Measurements from ENCODE around the gene PHC2. TPM values are rescaled to one million over a fixed set of nuclear protein-coding genes. Genes with fewer than 3 reads are reported as not detected.
A peak's percentile ranks its signal among the peaks of the same experiment; 100 is the strongest.

The PHC2 gene
- total and polyA plus RNA-seq, 11 donors = 79.7 to 194 (median 99.4) TPM

DNA sequence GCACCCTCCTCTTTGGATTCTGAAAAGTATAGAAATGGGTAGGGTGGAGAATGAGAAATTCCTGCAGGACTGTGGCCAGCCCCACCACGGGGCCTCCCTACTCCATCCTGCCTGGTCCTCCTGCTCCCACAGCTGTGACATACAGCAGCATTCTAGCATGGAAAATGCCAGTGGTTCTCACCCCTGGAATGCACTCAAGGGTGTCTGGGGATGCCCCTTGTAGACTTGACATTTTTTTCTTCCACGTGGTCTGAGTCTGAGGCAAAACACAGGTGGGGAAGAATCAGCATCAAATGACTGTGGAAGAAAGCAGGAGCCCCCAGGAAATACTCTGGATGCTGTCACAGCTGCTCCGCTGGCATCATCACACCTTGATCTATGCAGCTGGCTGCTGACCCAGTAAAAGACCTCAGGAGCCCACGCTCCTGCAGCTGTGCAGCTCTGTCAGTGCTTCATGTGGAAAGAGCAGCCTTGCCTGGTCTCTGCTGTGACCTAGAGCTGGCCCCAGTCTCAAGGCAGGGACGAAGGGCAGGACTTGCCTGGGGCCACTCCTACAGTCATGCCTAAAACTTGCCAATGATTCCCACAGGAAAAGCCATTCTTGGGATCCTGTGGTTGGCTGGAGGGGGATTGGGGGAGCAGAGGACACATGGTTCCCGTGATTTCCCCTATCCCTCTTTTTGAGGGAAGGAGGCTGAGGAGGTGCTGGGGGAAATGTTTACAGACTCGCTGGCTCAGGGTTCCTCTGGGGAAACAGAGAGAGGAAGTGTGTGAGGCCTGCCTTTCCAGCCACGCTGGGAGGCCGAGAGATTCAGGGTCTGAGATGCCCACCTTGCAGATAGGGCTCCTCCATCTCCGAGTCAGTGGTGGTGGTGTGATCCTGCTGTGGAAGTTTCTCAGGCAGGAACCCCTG is 99.2 kb downstream of the PHC2 start:
- peaks cover 26 to 95% (median 79%) of the 10 kb centered on the region in 12 donors for H3K4me1 ChIP-seq
- TF ChIP-seq, protein P1, sequence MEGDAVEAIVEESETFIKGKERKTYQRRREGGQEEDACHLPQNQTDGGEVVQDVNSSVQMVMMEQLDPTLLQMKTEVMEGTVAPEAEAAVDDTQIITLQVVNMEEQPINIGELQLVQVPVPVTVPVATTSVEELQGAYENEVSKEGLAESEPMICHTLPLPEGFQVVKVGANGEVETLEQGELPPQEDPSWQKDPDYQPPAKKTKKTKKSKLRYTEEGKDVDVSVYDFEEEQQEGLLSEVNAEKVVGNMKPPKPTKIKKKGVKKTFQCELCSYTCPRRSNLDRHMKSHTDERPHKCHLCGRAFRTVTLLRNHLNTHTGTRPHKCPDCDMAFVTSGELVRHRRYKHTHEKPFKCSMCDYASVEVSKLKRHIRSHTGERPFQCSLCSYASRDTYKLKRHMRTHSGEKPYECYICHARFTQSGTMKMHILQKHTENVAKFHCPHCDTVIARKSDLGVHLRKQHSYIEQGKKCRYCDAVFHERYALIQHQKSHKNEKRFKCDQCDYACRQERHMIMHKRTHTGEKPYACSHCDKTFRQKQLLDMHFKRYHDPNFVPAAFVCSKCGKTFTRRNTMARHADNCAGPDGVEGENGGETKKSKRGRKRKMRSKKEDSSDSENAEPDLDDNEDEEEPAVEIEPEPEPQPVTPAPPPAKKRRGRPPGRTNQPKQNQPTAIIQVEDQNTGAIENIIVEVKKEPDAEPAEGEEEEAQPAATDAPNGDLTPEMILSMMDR (IDR thresholded peaks at IDR 0.05) = no peak
- no peak for TF ChIP-seq POLR2A (IDR thresholded peaks at IDR 0.05)
- H3K27ac ChIP-seq = peak overlapping the region in 11 of 12 donors; percentile 39 to 98 (median 78)
- ATAC-seq = no peak
- DNase-seq = no peak
- 35 to 52% (median 46%) methylated on average over 9 to 10 of the region's 10 CpGs for WGBS, 4 donors
- intact Hi-C loops (cut with DNase I) = loop anchor here in 2 of 10 donors (5.0 kb wide), 1 partner anchor 36 kb away; no protein-coding TSS in a partner anchor
- H3K9me3 ChIP-seq = no peaks in the 10 kb centered on the region
- H3K4me3 ChIP-seq = no peak overlapping the region
- H3K36me3 ChIP-seq = peaks cover 0 to 85% (median 69%) of the 10 kb centered on the region in 9 donors
- H3K27me3 ChIP-seq = no peaks in the 10 kb centered on the region

DNA sequence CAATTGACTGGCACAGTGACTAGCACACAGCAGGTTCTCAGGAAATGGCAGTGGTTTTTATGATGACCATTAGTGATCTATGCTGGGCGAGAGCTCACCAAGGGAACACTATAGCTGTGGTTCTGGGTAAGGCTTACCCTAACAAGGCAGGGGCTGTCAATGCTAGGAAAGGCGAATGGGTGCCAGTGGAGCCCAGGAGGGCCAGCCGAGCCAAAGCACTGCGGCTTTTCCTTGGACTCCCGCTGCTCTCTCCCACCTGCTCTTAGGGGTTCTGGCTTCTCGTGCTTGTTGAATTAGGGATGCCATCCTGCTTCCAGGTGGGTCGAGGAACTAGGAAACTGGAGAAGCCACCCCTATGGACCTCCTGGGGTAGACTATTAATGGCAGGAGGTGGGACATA is 100.0 kb downstream of the PHC2 start:
- Histone ChIP-seq H3K27me3 (no peaks in the 10 kb centered on the region), H3K9me3 (no peaks in the 10 kb centered on the region), H3K36me3 (peaks cover 0 to 93% (median 77%) of the 10 kb centered on the region in 9 donors), H3K4me3 (no peak overlapping the region), H3K27ac (peak overlapping the region in 5 of 12 donors; percentile 8 to 98 (median 20)), H3K4me1 (peaks cover 26 to 92% (median 72%) of the 10 kb centered on the region in 12 donors)
- DNase-seq (no peak), ATAC-seq (no peak)
- intact Hi-C loops (cut with DNase I) = loop anchor here in 2 of 10 donors (5.0 kb wide), 1 partner anchor 36 kb away; no protein-coding TSS in a partner anchor
- TF ChIP-seq, protein P1 (IDR thresholded peaks at IDR 0.05) = no peak
- TF ChIP-seq POLR2A (IDR thresholded peaks at IDR 0.05) = no peak
- WGBS, 4 donors = 90 to 96% (median 92%) methylated on average over 6 to 7 of the region's 7 CpGs

DNA sequence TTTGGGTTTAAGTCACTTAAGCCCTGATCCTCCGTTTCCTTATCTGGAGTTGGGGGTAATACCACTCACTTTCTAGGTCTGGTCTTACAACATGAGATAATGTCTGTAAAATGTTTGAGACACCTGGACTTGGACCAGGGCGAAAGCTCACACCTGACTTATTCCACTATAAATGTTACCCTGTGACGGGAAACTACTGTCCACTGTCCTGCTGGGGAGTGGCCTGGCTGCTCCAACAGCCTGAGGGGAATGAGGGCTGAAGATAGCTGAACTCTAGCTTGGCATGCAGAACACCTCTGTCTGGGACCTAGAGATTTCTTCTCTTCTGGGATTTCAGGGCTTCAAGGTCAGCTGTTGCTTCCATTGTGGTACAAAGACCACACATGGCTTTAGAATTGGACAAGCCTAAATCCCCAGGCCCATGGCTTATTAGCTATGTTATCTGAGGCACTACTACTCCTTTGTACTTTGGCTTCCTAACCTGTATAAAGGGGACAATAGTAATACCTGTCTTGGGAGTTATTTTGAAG is 100.5 kb downstream of the PHC2 start:
- H3K4me3 ChIP-seq = no peak overlapping the region
- WGBS, 4 donors = 69 to 83% (median 76%) methylated on average over 3 of the region's 3 CpGs
- intact Hi-C loops (cut with DNase I) = loop anchor here in 2 of 10 donors (5.0 kb wide), 1 partner anchor 37 kb away; no protein-coding TSS in a partner anchor

More for the DNA sequence above, 100.5 kb downstream of the PHC2 start:
- Histone ChIP-seq H3K36me3 (peaks cover 0 to 97% (median 81%) of the 10 kb centered on the region in 9 donors), H3K27me3 (no peaks in the 10 kb centered on the region), H3K9me3 (no peaks in the 10 kb centered on the region), H3K27ac (peak overlapping the region in 5 of 12 donors; percentile 10 to 98 (median 20)), H3K4me1 (peaks cover 23 to 92% (median 69%) of the 10 kb centered on the region in 12 donors)
- TF ChIP-seq, protein P1 (IDR thresholded peaks at IDR 0.05) = no peak
- TF ChIP-seq POLR2A (IDR thresholded peaks at IDR 0.05) = no peak
- DNase-seq (no peak), ATAC-seq (no peak)

All from heart left ventricle (tissue), 16 donors.